ENCODE data around the gene MTR. TPM values are rescaled to one million over a fixed set of nuclear protein-coding genes. Genes with fewer than 3 reads are reported as not detected.
A peak's percentile ranks its signal among the peaks of the same experiment; 100 is the strongest.

Gene MTR
- total RNA-seq, 1 experiment from 2014 or later = 19.4 TPM

DNA sequence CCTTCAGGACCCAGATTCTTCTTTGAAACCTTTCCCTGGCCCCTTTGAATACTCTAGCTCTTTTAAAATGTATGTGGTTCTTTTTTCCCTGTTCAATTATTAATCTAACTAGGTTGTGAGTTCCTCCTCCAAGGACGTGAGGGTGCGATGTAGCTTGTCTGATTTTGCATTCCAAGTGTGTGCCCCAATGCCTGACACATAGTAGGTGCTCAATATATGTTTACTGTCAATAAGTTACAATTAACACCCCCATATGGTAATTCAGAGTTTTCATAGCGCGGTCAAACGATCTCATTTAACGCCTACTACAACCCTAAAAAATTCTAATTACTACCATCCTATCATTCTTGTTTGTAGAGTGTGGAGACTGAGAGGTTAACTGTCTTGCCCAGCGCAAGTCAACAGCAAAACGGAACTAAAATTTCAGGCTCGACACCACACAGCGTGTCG lies 482 bp upstream of the MTR start:
- H3K4me1 ChIP-seq (ENCODE audit: low read length) = peaks cover 23% of the 10 kb centered on the region
- H3K27ac ChIP-seq (ENCODE audit: low read length) = no peak overlapping the region
- DNase-seq = no peak
- H3K4me2 ChIP-seq (ENCODE audit: low read depth, low read length, poor library complexity, severe bottlenecking) = peak overlapping the region; percentile 74
- H3K9me2 ChIP-seq (replicated peaks; ENCODE audit: insufficient read depth, low read length) = no peaks in the 10 kb centered on the region; the same call in 1 of the 2 replicates
- no peaks in the 10 kb centered on the region for H4K20me1 ChIP-seq (ENCODE audit: insufficient read depth, low read depth, low read length)
- no peaks in the 10 kb centered on the region for H3K9me3 ChIP-seq (ENCODE audit: low read length)
- H3K36me3 ChIP-seq (ENCODE audit: insufficient read depth, low read length) = no peaks in the 10 kb centered on the region
- no peaks in the 10 kb centered on the region for H3K27me3 ChIP-seq (ENCODE audit: low read length)
- peak overlapping the region; percentile 55 for H3K9ac ChIP-seq (ENCODE audit: low read length)
- peaks cover 44% of the 10 kb centered on the region for H3K79me2 ChIP-seq (ENCODE audit: low read length)
- H2AFZ ChIP-seq (ENCODE audit: low read length) = peak overlapping the region; percentile 82
- peak overlapping the region; percentile 71 for H3K4me3 ChIP-seq (ENCODE audit: low read length)

GRCh38 chr1:236795757-236796667 lies 920 bp downstream of the MTR start:
- DNase-seq = peak; percentile 66
- no peaks in the 10 kb centered on the region for H3K9me3 ChIP-seq (ENCODE audit: low read length)
- H3K4me3 ChIP-seq (ENCODE audit: low read length) = peak overlapping the region; percentile 71
- peaks cover 37% of the 10 kb centered on the region for H3K4me1 ChIP-seq (ENCODE audit: low read length)
- H3K9ac ChIP-seq (ENCODE audit: low read length) = peak overlapping the region; percentile 92
- H2AFZ ChIP-seq (ENCODE audit: low read length) = peak overlapping the region; percentile 89; the same call in 1 of the 2 replicates
- peak overlapping the region; percentile 73 for H3K27ac ChIP-seq (ENCODE audit: low read length)
- peaks cover 58% of the 10 kb centered on the region for H3K79me2 ChIP-seq (ENCODE audit: low read length)
- H3K4me2 ChIP-seq (ENCODE audit: low read depth, low read length, poor library complexity, severe bottlenecking) = peak overlapping the region; percentile 74
- no peaks in the 10 kb centered on the region for H3K27me3 ChIP-seq (ENCODE audit: low read length)
- no peaks in the 10 kb centered on the region for H4K20me1 ChIP-seq (ENCODE audit: insufficient read depth, low read depth, low read length)
- no peaks in the 10 kb centered on the region for H3K36me3 ChIP-seq (ENCODE audit: insufficient read depth, low read length)
- no peaks in the 10 kb centered on the region; the same call in 1 of the 2 replicates for H3K9me2 ChIP-seq (replicated peaks; ENCODE audit: insufficient read depth, low read length)

GRCh38 chr1:236799001-236799400 lies 3.9 kb downstream of the MTR start:
- Histone ChIP-seq H3K27me3 (ENCODE audit: low read length) (no peaks in the 10 kb centered on the region), H3K9me2 (replicated peaks; ENCODE audit: insufficient read depth, low read length) (no peaks in the 10 kb centered on the region; the same call in 1 of the 2 replicates), H3K9me3 (ENCODE audit: low read length) (no peaks in the 10 kb centered on the region), H3K79me2 (ENCODE audit: low read length) (peaks cover 87% of the 10 kb centered on the region), H3K9ac (ENCODE audit: low read length) (no peak overlapping the region), H4K20me1 (ENCODE audit: insufficient read depth, low read depth, low read length) (no peaks in the 10 kb centered on the region), H3K4me1 (ENCODE audit: low read length) (peaks cover 48% of the 10 kb centered on the region), H3K4me3 (ENCODE audit: low read length) (no peak overlapping the region), H3K36me3 (ENCODE audit: insufficient read depth, low read length) (peaks cover 16% of the 10 kb centered on the region; the same call in 1 of the 2 replicates), H3K27ac (ENCODE audit: low read length) (no peak overlapping the region), H3K4me2 (ENCODE audit: low read depth, low read length, poor library complexity, severe bottlenecking) (no peak overlapping the region), H2AFZ (ENCODE audit: low read length) (no peak overlapping the region)
- DNase-seq = no peak

DNA sequence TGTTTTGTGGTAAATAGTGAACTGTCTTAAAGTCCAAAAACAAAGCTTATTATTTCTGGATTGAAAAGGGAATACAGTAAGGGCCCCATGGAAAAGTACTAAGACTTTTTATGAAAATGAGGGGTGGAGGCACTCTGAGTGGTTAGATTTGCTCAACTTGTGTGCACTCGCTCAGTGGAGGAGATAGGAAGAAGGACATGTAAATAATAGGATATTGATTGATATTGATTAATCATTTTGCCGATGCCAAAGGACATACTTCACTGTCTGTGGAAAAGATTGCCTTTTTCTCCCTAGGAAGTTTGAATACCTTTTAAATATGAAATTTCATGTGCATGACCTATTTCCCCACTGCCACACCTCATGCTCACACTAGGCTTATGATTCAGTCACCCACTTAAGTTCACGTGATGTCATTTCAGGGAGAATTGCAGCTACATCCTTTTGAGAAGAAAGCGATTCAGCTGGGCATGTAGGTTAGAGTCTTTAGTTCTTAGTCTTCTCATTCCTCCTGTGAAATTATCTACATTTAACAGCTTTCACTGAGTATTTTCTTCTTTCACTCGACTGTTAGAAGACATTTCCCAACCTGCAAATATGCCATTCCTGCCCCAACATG lies 5.0 kb downstream of the MTR start:
- Histone ChIP-seq H4K20me1 (ENCODE audit: insufficient read depth, low read depth, low read length) (no peaks in the 10 kb centered on the region), H3K4me1 (ENCODE audit: low read length) (peaks cover 42% of the 10 kb centered on the region), H3K4me2 (ENCODE audit: low read depth, low read length, poor library complexity, severe bottlenecking) (no peak overlapping the region), H3K27me3 (ENCODE audit: low read length) (no peaks in the 10 kb centered on the region), H3K9ac (ENCODE audit: low read length) (no peak overlapping the region), H3K9me2 (replicated peaks; ENCODE audit: insufficient read depth, low read length) (no peaks in the 10 kb centered on the region), H3K36me3 (ENCODE audit: insufficient read depth, low read length) (peaks cover 23% of the 10 kb centered on the region; the same call in 1 of the 2 replicates), H3K79me2 (ENCODE audit: low read length) (peaks cover 98% of the 10 kb centered on the region), H2AFZ (ENCODE audit: low read length) (no peak overlapping the region), H3K27ac (ENCODE audit: low read length) (no peak overlapping the region), H3K9me3 (ENCODE audit: low read length) (no peaks in the 10 kb centered on the region), H3K4me3 (ENCODE audit: low read length) (no peak overlapping the region)
- no peak for DNase-seq

DNA sequence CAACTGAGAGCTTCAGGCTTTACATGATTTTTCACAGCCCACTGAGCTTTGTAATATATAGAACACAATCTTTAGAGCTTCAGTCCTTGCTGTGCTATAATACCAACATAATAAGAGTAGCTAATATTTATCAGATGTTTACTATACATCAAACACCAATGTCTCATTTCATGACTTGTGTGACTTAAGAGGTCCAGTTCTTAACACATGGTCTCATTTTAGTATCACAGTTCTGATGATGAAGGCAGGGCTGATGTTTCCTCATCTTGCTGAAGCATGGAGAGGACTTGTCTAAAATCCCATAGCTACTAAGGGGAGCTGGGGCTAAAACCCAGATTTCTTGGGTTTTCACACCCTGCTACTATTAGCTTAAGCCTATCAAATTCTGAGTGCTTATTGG lies 5.5 kb downstream of the MTR start:
- Histone ChIP-seq H3K4me1 (ENCODE audit: low read length) (peaks cover 42% of the 10 kb centered on the region), H3K9me3 (ENCODE audit: low read length) (no peaks in the 10 kb centered on the region), H4K20me1 (ENCODE audit: insufficient read depth, low read depth, low read length) (no peaks in the 10 kb centered on the region), H2AFZ (ENCODE audit: low read length) (no peak overlapping the region), H3K27me3 (ENCODE audit: low read length) (no peaks in the 10 kb centered on the region), H3K4me3 (ENCODE audit: low read length) (no peak overlapping the region), H3K9me2 (replicated peaks; ENCODE audit: insufficient read depth, low read length) (no peaks in the 10 kb centered on the region), H3K9ac (ENCODE audit: low read length) (no peak overlapping the region), H3K36me3 (ENCODE audit: insufficient read depth, low read length) (peaks cover 28% of the 10 kb centered on the region; the same call in 1 of the 2 replicates), H3K27ac (ENCODE audit: low read length) (no peak overlapping the region), H3K79me2 (ENCODE audit: low read length) (peaks cover 98% of the 10 kb centered on the region), H3K4me2 (ENCODE audit: low read depth, low read length, poor library complexity, severe bottlenecking) (no peak overlapping the region)
- no peak for DNase-seq

DNA sequence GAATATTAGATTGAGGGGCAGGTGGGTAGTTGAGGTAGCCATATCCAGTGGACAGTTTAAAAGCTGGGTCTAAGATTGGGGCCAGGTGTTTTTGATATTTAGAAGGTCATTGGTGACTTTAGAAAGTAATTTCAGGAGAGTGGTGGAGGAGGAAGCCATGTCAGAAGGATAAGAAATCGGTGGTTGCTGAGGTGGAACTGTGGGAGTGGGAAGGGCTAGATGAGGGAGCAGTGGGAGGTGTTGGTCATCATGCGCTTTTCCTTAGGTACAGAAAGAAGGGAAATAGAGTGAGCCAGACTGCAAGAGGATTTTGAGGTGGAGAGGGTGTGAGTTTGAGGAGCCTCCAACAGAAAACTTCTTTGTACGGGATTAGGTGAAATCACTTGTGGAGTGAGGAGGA lies 7.2 kb downstream of the MTR start:
- Histone ChIP-seq H3K27me3 (ENCODE audit: low read length) (no peaks in the 10 kb centered on the region), H3K9me2 (replicated peaks; ENCODE audit: insufficient read depth, low read length) (no peaks in the 10 kb centered on the region), H3K79me2 (ENCODE audit: low read length) (peaks cover 99% of the 10 kb centered on the region), H3K9me3 (ENCODE audit: low read length) (no peaks in the 10 kb centered on the region), H3K36me3 (ENCODE audit: insufficient read depth, low read length) (peaks cover 39% of the 10 kb centered on the region; the same call in 1 of the 2 replicates), H3K4me1 (ENCODE audit: low read length) (peaks cover 36% of the 10 kb centered on the region), H3K4me3 (ENCODE audit: low read length) (no peak overlapping the region), H3K4me2 (ENCODE audit: low read depth, low read length, poor library complexity, severe bottlenecking) (no peak overlapping the region), H3K9ac (ENCODE audit: low read length) (no peak overlapping the region), H4K20me1 (ENCODE audit: insufficient read depth, low read depth, low read length) (no peaks in the 10 kb centered on the region), H3K27ac (ENCODE audit: low read length) (no peak overlapping the region), H2AFZ (ENCODE audit: low read length) (no peak overlapping the region)
- DNase-seq = peak; percentile 31

DNA sequence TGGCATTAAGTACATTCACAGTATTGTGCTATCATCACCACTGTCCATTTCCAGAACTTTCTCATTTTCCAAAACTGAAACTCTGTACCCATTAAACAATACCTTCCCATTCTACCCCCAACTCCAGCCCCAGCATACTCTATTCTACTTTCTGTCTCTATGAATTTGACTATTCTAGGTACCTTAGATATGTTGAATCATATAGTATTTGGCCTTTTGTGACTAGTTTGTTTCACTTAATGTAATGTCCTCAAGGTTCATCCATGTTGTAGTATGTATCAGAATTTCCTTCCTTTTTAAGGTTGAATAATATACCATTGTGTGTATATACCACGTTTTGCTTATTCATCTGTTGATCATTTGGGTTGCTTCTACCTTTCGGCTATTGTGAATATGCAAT lies 11.5 kb downstream of the MTR start:
- Histone ChIP-seq H3K9ac (ENCODE audit: low read length) (no peak overlapping the region), H3K4me3 (ENCODE audit: low read length) (no peak overlapping the region), H2AFZ (ENCODE audit: low read length) (no peak overlapping the region), H4K20me1 (ENCODE audit: insufficient read depth, low read depth, low read length) (no peaks in the 10 kb centered on the region), H3K27ac (ENCODE audit: low read length) (no peak overlapping the region), H3K36me3 (ENCODE audit: insufficient read depth, low read length) (peaks cover 76% of the 10 kb centered on the region), H3K9me2 (replicated peaks; ENCODE audit: insufficient read depth, low read length) (no peaks in the 10 kb centered on the region), H3K79me2 (ENCODE audit: low read length) (peaks cover 87% of the 10 kb centered on the region), H3K27me3 (ENCODE audit: low read length) (no peaks in the 10 kb centered on the region), H3K4me1 (ENCODE audit: low read length) (peaks cover 4% of the 10 kb centered on the region), H3K4me2 (ENCODE audit: low read depth, low read length, poor library complexity, severe bottlenecking) (no peak overlapping the region), H3K9me3 (ENCODE audit: low read length) (no peaks in the 10 kb centered on the region)
- no peak for DNase-seq

- H3K27ac ChIP-seq (ENCODE audit: low read length) = no peak overlapping the region
- no peak overlapping the region for H3K9ac ChIP-seq (ENCODE audit: low read length)
- H3K9me2 ChIP-seq (replicated peaks; ENCODE audit: insufficient read depth, low read length) = no peaks in the 10 kb centered on the region
- no peaks in the 10 kb centered on the region for H4K20me1 ChIP-seq (ENCODE audit: insufficient read depth, low read depth, low read length)
- DNase-seq = no peak
- H3K27me3 ChIP-seq (ENCODE audit: low read length) = no peaks in the 10 kb centered on the region
- H3K79me2 ChIP-seq (ENCODE audit: low read length) = peaks cover 76% of the 10 kb centered on the region
- no peaks in the 10 kb centered on the region for H3K4me1 ChIP-seq (ENCODE audit: low read length)
- no peak overlapping the region for H3K4me2 ChIP-seq (ENCODE audit: low read depth, low read length, poor library complexity, severe bottlenecking)
- peaks cover 82% of the 10 kb centered on the region for H3K36me3 ChIP-seq (ENCODE audit: insufficient read depth, low read length)
- no peak overlapping the region for H3K4me3 ChIP-seq (ENCODE audit: low read length)
- no peak overlapping the region for H2AFZ ChIP-seq (ENCODE audit: low read length)
- no peaks in the 10 kb centered on the region for H3K9me3 ChIP-seq (ENCODE audit: low read length)
Measured at GRCh38 chr1:236808005-236808404, 12.9 kb downstream of the MTR start.
